HEK293 (cell line): ENCODE results near the gene ESRRG.

Experiments used
- CTCF ChIA-PET: fragments of 350-600 bp; formaldehyde crosslinking; extraction: SDS; loops from one replicate; lab custom pipeline; 2021; ENCODE audit warnings: antibody characterized with exemption; lab: Yijun Ruan, JAX
- POLR2A ChIA-PET: fragments of 300-600 bp; formaldehyde crosslinking; extraction: SDS; loops from one replicate; lab custom pipeline; 2020; ENCODE audit warnings: antibody characterized with exemption, inconsistent platforms; lab: Yijun Ruan, JAX
- H3K27ac ChIP-seq: fragments of 200-500 bp; sonication (Bioruptor generic); 2 replicates; pipeline ENCODE4 v1.5.1; 2014; ENCODE audit warnings: low read depth, low read length, control low read depth, inconsistent platforms; ENCODE audit errors: extremely low read depth
- H3K36me3 ChIP-seq, 2 experiments: fragments of 200-500 bp in 1 of 2; sonication (Bioruptor generic) in 1 of 2; 1 replicate in 1 of 2; 2 replicates in 1 of 2; pipeline ENCODE4 v1.5.1; 2014 to 2017; ENCODE audit warnings: inconsistent platforms in 2 of 2, low read length in 2 of 2; ENCODE audit not compliant: control insufficient read depth in 2 of 2, insufficient read depth in 1 of 2
- H3K4me1 ChIP-seq: fragments of 200-500 bp; sonication (Bioruptor generic); 2 replicates; pipeline ENCODE4 v1.5.1; 2014; ENCODE audit warnings: mild to moderate bottlenecking, low read length, inconsistent platforms; ENCODE audit not compliant: control insufficient read depth, insufficient read depth
- H3K4me3 ChIP-seq: 2 replicates; pipeline ENCODE4 v1.5.1; 2011; ENCODE audit warnings: low read depth, mild to moderate bottlenecking, control low read depth, low read length, moderate library complexity
- H3K9me3 ChIP-seq: fragments of 200-500 bp; sonication (Bioruptor generic); 2 replicates; pipeline ENCODE4 v1.5.1; 2014; ENCODE audit warnings: low read depth, low read length, inconsistent platforms; ENCODE audit not compliant: control insufficient read depth, insufficient read depth
- KLF8 ChIP-seq: fragments of 450-650 bp; formaldehyde crosslinking; IDR thresholded peaks from 2 replicates; pipeline ENCODE4 v1.5.1; 2016; ENCODE audit warnings: missing biosample characterization, missing genetic modification characterization
- MZF1 ChIP-seq: fragments of 450-650 bp; formaldehyde crosslinking; IDR thresholded peaks from 2 replicates; pipeline ENCODE4 v1.5.1; 2017; ENCODE audit warnings: missing biosample characterization, missing genetic modification characterization, borderline replicate concordance
- SCRT1 ChIP-seq: fragments of 450-650 bp; formaldehyde crosslinking; IDR thresholded peaks from 2 replicates; pipeline ENCODE4 v1.5.1; 2016; ENCODE audit warnings: missing biosample characterization, missing genetic modification characterization, borderline replicate concordance
- SETDB1 ChIP-seq: IDR thresholded peaks from one replicate; pipeline ENCODE4 v1.6.1; 2017; ENCODE audit warnings: mild to moderate bottlenecking, low read length, moderate library complexity, mixed read lengths; ENCODE audit not compliant: insufficient read length
- TCF7L2 ChIP-seq: IDR thresholded peaks from 2 replicates; pipeline ENCODE4 v1.6.1; 2011; ENCODE audit warnings: low read depth, mild to moderate bottlenecking, inconsistent platforms, low read length, moderate library complexity, borderline replicate concordance
- TRIM28 ChIP-seq: IDR thresholded peaks from 2 replicates; pipeline ENCODE4 v1.6.1; 2011; ENCODE audit warnings: low read length, control low read depth, borderline replicate concordance
- ZFP3 ChIP-seq: fragments of 450-650 bp; formaldehyde crosslinking; IDR thresholded peaks from 2 replicates; pipeline ENCODE4 v1.5.1; 2016; ENCODE audit warnings: low read depth, missing biosample characterization, missing genetic modification characterization
- ZNF169 ChIP-seq: fragments of 450-650 bp; formaldehyde crosslinking; IDR thresholded peaks from 2 replicates; pipeline ENCODE4 v1.5.1; 2016; ENCODE audit warnings: missing biosample characterization, missing genetic modification characterization
- ZNF324 ChIP-seq: fragments of 450-650 bp; formaldehyde crosslinking; IDR thresholded peaks from 2 replicates; pipeline ENCODE4 v1.5.1; 2016; ENCODE audit warnings: missing biosample characterization, missing genetic modification characterization
- ZNF335 ChIP-seq: fragments of 450-650 bp; formaldehyde crosslinking; conservative IDR thresholded peaks from 2 replicates; pipeline ENCODE4 v1.5.1; 2016; ENCODE audit warnings: missing biosample characterization, missing genetic modification characterization
- ZNF341 ChIP-seq: fragments of 450-650 bp; formaldehyde crosslinking; IDR thresholded peaks from 2 replicates; pipeline ENCODE4; 2016; ENCODE audit warnings: low read depth, missing biosample characterization, missing genetic modification characterization
- ZNF404 ChIP-seq: fragments of 450-650 bp; formaldehyde crosslinking; IDR thresholded peaks from 2 replicates; pipeline ENCODE4 v1.5.1; 2017; ENCODE audit warnings: missing biosample characterization, missing genetic modification characterization
- ZNF549 ChIP-seq: fragments of 450-650 bp; IDR thresholded peaks from 2 replicates; pipeline ENCODE4 v1.5.1; 2018; ENCODE audit warnings: missing biosample characterization, missing genetic modification characterization, mild to moderate bottlenecking, inconsistent platforms, moderate library complexity
- ZNF645 ChIP-seq: fragments of 450-650 bp; formaldehyde crosslinking; IDR thresholded peaks from 2 replicates; pipeline ENCODE4; 2016; ENCODE audit warnings: missing biosample characterization, missing genetic modification characterization
- ZNF701 ChIP-seq: fragments of 450-650 bp; formaldehyde crosslinking; IDR thresholded peaks from 2 replicates; pipeline ENCODE4 v1.5.1; 2016; ENCODE audit warnings: missing biosample characterization, missing genetic modification characterization
- ZNF76 ChIP-seq: fragments of 450-650 bp; formaldehyde crosslinking; IDR thresholded peaks from 2 replicates; pipeline ENCODE4; 2016; ENCODE audit warnings: low read depth, missing biosample characterization, missing genetic modification characterization, borderline replicate concordance
- ZNF830 ChIP-seq: fragments of 450-650 bp; IDR thresholded peaks from 2 replicates; pipeline ENCODE4 v1.5.0; 2018; ENCODE audit warnings: missing biosample characterization, missing genetic modification characterization, low read depth, mild to moderate bottlenecking, moderate library complexity
- ZSCAN5A ChIP-seq: fragments of 450-650 bp; formaldehyde crosslinking; IDR thresholded peaks from 2 replicates; pipeline ENCODE4 v1.5.1; 2016; ENCODE audit warnings: missing biosample characterization, missing genetic modification characterization
- TF ChIP-seq, protein P1 (sequence below): fragments of 450-650 bp; formaldehyde crosslinking; IDR thresholded peaks from 2 replicates; pipeline ENCODE4 v1.5.1; 2016; ENCODE audit warnings: missing biosample characterization, missing genetic modification characterization

The ESRRG gene

DNA sequence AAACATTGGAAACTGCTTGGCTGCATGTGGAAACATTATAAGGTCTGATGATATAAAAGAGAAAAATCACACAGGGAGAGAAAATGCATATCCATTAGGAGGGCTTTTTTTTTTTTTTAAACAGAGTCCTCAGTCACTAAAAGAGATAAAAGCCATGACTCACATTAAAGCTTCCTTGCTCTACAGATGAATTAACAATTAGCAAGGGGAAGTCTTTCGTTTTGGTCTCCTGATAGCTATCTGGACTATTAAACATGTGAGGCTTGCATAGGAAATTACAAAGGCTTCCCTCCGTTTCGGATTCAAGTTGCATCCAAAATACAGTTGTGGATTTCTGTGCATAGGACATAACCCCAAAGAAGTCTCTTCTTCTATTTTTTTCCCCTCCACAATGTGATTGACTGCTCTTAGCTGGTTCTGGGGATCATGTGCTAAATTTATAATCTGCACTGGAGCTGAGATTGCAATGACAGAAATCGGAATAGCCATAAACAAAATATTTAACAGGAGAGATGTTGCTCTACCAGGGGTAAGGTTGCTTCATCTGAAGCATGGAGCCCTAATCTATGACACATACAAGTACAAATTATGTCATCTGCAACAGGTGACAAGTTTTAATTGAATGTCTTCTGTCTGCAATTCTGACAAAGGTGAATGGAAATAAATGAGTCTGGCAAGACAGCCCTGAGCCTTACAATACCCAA, 146.8 kb downstream of the ESRRG start (continued):
- TF ChIP-seq ZNF335 (tag by site-specific recombination) (no peak), KLF8 (tag by site-specific recombination) (no peak), ZFP3 (tag by site-specific recombination) (no peak), MZF1 (no peak)

- Histone ChIP-seq H3K27ac (no peak overlapping the region), H3K9me3 (no peaks in the 10 kb centered on the region), H3K36me3 (no peaks in the 10 kb centered on the region), H3K4me3 (no peak overlapping the region), H3K4me1 (no peaks in the 10 kb centered on the region)
- TF ChIP-seq ZNF341 (tag by site-specific recombination) (no peak), ZNF830 (tag by site-specific recombination) (no peak), SCRT1 (tag by site-specific recombination) (no peak), ZNF76 (tag by site-specific recombination) (no peak), ZNF169 (tag by site-specific recombination) (no peak), SETDB1 (no peak), TRIM28 (no peak), ZNF701 (tag by site-specific recombination) (no peak)
- POLR2A ChIA-PET, result interaction anchor here (0.6 kb wide), 1 partner anchor 12 kb away, joined by 3 read pairs; no protein-coding TSS in a partner anchor
- CTCF ChIA-PET, result interaction anchor here (0.6 to 2.4 kb wide), 9 partner anchors 11 to 1176 kb away, joined by 3 to 11 read pairs (median 3); no protein-coding TSS in a partner anchor
Measured at GRCh38 chr1:216566641-216567205, 156.5 kb downstream of the ESRRG start.

DNA sequence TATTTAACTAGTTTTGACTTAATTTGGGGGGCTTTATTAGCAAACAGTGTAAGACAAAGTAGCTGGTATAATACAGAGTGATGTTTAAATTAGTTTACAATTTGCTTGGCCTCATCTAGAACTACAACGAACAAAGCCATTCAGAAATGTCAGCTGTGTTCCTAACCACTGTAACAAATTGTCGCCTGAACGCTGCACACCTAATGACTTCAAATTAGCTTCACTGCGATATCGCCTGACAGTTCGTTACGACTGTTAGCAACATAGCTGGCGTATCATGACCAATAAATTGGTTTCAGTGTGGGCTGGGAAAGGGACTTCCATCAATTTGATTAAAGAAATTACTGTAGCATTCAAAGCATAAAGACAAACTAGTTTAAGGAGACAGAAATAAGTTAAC, 160.1 kb downstream of the ESRRG start:
- Histone ChIP-seq H3K4me3 (no peak overlapping the region), H3K9me3 (no peaks in the 10 kb centered on the region), H3K36me3 (no peaks in the 10 kb centered on the region), H3K27ac (no peak overlapping the region), H3K4me1 (no peaks in the 10 kb centered on the region)
- ChIA-PET POLR2A (no interaction called here), CTCF (interaction anchor here (0.7 kb wide), 1 partner anchor 97 kb away, joined by 3 read pairs; no protein-coding TSS in a partner anchor)
- TF ChIP-seq ZNF549 (tag by site-specific recombination), result no peak
- TF ChIP-seq, protein P1, sequence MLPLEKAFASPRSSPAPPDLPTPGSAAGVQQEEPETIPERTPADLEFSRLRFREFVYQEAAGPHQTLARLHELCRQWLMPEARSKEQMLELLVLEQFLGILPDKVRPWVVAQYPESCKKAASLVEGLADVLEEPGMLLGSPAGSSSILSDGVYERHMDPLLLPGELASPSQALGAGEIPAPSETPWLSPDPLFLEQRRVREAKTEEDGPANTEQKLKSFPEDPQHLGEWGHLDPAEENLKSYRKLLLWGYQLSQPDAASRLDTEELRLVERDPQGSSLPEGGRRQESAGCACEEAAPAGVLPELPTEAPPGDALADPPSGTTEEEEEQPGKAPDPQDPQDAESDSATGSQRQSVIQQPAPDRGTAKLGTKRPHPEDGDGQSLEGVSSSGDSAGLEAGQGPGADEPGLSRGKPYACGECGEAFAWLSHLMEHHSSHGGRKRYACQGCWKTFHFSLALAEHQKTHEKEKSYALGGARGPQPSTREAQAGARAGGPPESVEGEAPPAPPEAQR, result no peak
- TF ChIP-seq ZNF404 (tag by site-specific recombination), result no peak
- TF ChIP-seq ZSCAN5A (tag by site-specific recombination), result no peak
- no peak for TF ChIP-seq ZNF645 (tag by site-specific recombination)
- no peak for TF ChIP-seq TCF7L2
- no peak for TF ChIP-seq ZNF324
